Stimulated activated CD8-positive, alpha-beta memory T cell treated with anti-CD3 and anti-CD28 coated beads, Interleukin-12 subunit alpha, Interleukin-12 subunit beta, amount 100 ng/mL, for 1 hour (primary cell): ENCODE results near the gene UBA1.

Source experiments
- DNase-seq: peaks from one replicate; pipeline ENCODE4 v3.0.0-alpha.2; 2020; ENCODE audit warnings: low read depth

UBA1 gene

DNA sequence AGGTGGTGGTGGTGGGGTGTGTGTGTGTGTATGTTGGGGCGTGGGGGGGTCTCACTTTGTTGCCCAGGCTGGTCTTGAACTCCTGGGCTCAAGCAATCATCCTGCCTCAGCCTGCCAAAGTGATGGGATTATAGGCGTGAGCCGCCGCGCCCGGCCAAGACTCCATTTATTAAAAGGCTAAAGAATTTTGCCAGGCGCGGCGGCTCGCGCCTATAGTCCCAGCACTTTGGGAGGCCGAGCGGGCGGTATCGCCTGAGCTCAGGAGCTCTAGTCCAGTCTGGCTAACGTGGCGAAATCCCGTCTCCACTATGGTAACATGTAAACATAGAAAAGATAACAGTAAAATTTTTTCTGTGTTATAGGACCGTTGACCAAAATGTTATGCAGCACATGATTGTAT lies 3.7 kb upstream of the UBA1 start:
- DNase-seq = no peak

GRCh38 chrX:47190445-47191269 lies 3.0 kb upstream of the UBA1 start:
- DNase-seq = peak; percentile 60

GRCh38 chrX:47191331-47191730 lies 2.3 kb upstream of the UBA1 start:
- peak; percentile 22 for DNase-seq

- DNase-seq = no peak
Measured at GRCh38 chrX:47191806-47192401, 1.7 kb upstream of the UBA1 start.

DNA sequence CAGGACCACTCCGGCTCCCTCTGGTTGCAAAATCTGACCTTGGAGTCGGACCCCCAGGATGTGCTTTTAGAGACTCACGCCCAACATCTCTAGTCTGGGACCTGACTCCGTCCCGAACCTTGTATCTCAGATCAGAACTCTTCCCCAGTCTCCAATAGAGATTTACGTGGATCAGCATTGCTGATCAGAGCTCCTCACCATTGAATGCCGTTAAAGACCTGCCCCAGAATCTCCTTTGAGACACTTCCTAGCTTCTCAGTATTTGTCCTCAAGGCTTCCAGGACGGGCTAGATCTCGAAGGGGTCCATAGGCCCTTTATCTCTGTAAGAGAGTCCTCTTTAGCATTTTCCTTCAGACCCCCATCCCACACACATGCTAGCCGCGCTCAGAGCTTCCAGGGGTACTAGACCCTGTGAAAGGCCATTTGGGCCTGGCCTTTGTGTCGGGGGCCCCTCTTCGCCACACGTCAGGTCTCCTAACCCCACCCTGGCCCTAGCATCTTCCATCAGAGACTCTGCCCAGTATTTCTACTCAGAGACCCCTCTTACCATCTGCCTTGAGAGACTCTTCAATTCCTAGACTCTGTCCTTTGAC lies 662 bp downstream of the UBA1 start:
- no peak for DNase-seq

- no peak for DNase-seq
Measured at GRCh38 chrX:47196098-47196497, 2.5 kb downstream of the UBA1 start.

DNA sequence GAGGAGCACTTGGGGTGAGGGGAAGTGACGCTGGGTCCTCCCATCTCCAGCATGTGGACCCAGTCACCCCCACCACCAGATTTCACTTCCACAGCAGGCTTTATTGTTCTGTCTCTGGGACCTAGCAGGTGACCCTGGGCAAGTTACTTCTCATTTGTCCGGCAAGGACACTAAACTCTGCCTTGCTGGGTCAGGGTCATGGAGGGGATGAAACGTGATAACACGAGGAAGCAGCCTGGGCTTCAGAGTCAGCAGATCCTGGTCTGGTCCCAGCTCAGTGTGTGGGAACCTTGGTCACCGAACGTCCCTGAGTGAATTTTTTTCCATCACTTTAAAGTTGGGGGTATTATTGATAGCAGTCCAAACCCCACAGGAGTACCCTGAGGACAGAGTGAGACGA lies 3.9 kb downstream of the UBA1 start:
- no peak for DNase-seq

- no peak for DNase-seq
Measured at GRCh38 chrX:47198026-47198686, 4.5 kb downstream of the UBA1 start.

- no peak for DNase-seq
Measured at GRCh38 chrX:47198687-47199080, 5.1 kb downstream of the UBA1 start.

GRCh38 chrX:47199286-47199685 lies 5.7 kb downstream of the UBA1 start:
- DNase-seq = no peak

DNA sequence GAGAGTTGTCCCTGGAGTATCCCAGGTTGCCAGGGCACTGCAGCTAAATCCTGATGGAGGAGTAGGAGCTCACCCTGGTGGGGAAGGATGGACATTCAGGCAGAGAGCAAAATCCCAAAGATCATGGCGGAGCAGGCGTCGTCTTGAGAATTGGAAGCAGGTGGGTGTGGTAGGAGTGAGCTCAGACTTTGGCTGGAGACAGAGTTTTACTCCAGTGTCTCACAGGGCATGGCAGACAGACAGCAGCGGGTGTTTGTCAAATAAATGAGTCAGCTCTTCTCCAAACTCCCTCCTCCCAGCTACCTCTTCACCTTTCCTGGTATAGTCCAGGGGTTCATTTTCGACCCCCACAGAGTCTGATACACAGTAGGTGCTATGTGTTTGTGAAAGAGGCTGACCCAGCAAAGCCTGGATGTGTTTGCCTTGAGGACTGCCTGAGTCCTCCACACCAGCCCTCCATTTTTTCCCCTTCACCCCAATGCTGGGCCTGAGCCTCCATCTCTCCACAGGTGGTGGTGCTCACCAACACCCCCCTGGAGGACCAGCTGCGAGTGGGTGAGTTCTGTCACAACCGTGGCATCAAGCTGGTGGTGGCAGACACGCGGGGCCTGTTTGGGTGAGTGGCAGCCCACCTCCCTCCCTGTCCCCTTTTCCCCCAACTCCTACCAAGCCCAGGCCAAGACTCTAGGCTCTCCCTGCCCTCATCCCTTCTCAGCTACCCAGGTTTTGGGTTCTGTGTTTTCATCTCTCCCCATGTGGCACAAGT lies 6.9 kb downstream of the UBA1 start:
- no peak for DNase-seq

GRCh38 chrX:47201345-47201944 lies 7.8 kb downstream of the UBA1 start:
- DNase-seq = no peak

DNA sequence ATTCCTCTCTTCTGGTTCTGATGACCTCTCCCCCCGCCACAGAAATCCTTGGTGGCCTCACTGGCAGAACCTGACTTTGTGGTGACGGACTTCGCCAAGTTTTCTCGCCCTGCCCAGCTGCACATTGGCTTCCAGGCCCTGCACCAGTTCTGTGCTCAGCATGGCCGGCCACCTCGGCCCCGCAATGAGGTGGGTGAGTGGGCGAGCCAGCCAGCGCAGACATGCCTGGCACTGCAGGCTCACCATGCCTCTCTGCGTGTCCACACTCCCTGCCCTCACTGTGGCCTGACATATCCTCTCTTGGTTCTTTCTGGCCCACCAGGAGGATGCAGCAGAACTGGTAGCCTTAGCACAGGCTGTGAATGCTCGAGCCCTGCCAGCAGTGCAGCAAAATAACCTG lies 8.7 kb downstream of the UBA1 start:
- DNase-seq = no peak

GRCh38 chrX:47202877-47203276 lies 9.2 kb downstream of the UBA1 start:
- DNase-seq = no peak

- no peak for DNase-seq
Measured at GRCh38 chrX:47204970-47205369, 11.3 kb downstream of the UBA1 start.

DNA sequence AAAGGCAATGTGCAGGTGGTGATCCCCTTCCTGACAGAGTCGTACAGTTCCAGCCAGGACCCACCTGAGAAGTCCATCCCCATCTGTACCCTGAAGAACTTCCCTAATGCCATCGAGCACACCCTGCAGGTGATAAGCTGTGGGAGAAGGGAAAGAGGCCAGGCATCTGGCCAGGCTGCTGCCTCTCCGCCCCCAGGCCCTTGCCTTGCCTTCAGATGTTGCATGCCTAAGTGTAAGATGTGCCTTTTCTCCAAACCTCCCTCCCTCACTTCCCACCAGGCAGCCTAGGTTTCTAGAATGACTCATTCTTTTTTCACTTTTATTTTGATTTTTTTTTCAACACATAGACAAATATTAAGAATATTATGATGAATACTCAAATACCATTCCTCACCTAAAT lies 12.7 kb downstream of the UBA1 start:
- no peak for DNase-seq

DNA sequence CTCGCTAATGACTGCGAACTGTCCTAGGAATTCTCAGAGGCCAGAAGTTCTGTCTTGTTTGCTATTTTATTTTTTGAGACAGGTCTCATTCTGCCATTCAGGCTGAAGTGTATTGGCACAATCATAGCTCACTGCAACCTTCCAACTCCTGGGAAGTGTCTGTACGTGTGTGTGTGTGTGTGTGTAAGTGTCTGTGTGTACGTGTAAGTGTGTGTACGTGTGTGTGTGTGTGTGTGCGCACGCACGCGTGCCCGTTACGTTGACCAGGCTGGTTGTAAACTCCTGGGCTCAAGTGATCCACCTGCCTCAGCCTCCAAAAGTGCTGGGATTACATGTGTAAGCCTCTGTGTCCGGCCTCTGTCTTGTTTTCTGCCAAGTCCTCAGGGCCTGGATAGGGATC lies 14.5 kb downstream of the UBA1 start:
- DNase-seq = no peak

DNA sequence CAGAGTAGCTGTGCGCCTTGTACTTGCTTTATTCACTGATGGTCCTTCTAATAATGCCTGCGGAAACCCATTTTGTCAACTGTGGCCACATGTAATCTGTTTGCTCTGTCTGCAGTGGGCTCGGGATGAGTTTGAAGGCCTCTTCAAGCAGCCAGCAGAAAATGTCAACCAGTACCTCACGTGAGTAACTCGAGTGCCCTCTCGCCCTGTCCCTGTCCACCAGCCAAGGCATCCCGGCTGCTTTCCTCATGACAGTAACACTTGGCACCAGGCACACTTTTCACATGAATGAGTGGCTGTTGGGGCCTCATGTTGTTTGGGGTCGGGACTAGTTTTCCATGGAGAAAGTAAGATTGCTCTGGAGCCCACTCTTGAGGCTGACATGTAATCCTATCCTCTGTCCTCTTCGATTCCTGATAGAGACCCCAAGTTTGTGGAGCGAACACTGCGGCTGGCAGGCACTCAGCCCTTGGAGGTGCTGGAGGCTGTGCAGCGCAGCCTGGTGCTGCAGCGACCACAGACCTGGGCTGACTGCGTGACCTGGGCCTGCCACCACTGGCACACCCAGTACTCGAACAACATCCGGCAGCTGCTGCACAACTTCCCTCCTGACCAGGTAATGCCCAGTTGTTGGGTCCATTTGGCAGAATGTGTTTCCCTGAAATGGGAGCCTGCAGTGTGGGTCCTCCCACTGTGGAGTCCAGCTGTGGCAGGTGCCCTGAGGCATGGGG lies 16.0 kb downstream of the UBA1 start:
- DNase-seq = no peak

DNA sequence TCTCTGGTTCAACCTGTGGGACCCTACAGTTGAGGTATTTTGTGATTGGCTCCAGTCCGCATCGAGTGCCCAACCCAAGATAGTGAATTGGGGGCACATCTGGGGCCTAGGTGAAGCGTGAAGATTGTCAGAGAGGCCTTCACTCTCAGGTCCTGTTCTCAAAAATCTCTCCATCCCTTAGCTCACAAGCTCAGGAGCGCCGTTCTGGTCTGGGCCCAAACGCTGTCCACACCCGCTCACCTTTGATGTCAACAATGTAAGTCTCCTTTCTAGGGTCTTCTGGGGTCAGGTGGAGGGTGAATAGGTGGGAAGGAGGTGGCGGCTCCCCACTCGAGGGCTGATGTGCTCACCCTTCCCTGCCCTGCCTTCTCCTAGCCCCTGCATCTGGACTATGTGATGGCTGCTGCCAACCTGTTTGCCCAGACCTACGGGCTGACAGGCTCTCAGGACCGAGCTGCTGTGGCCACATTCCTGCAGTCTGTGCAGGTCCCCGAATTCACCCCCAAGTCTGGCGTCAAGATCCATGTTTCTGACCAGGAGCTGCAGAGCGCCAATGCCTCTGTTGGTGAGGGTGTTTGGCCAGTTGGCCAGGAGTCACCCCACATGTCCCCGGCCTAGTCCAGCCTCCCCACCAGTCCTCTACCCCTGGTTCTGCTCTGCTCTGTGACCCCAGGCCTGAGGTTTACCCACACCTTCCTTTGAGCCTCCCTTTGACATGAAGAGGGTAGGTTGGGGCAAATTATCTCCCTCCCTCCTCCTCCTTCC lies 17.2 kb downstream of the UBA1 start:
- DNase-seq = no peak
